NB4 (cell line): ENCODE data around the gene USB1.

Experiments used
- POLR2A ChIP-seq: IDR thresholded peaks from 2 replicates; pipeline ENCODE4 v1.6.1; 2011; ENCODE audit warnings: mild to moderate bottlenecking; ENCODE audit not compliant: insufficient read length; ENCODE audit errors: extremely low read depth
- TF ChIP-seq, protein P1 (sequence below): IDR thresholded peaks from one replicate; pipeline ENCODE4 v1.5.1; 2012; ENCODE audit warnings: low read depth, low read length
- TF ChIP-seq, protein P2 (sequence below): IDR thresholded peaks from 2 replicates; pipeline ENCODE4 v1.6.1; 2011; ENCODE audit warnings: low read depth, low read length

DNA sequence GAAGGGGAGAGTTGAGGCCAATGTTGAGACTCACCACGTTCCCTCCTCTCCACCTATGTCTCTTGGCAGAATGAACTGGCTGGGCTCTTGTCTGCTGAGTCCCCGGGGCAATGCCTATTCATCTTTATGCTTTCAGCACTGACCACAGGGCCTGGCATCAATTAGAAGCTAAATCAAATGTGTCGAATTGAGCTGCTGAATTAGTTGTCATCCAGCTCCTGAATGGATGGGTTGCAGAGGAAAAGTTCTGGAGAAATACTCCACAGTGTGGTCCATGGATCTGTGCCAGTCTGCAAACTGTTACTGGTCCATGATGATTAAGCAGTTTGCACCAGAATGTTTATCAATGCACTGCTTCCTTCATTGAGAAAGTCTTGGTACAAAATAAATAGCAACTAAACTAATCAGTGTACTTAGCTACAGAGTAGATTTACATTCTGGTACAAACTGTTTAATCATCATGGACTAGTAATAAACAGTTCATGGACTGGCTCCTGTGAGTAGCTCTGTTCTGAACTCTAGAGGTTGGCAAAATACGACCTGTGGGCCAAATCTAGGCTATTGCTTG, 34.9 kb upstream of the USB1 start:
- TF ChIP-seq, protein P1, sequence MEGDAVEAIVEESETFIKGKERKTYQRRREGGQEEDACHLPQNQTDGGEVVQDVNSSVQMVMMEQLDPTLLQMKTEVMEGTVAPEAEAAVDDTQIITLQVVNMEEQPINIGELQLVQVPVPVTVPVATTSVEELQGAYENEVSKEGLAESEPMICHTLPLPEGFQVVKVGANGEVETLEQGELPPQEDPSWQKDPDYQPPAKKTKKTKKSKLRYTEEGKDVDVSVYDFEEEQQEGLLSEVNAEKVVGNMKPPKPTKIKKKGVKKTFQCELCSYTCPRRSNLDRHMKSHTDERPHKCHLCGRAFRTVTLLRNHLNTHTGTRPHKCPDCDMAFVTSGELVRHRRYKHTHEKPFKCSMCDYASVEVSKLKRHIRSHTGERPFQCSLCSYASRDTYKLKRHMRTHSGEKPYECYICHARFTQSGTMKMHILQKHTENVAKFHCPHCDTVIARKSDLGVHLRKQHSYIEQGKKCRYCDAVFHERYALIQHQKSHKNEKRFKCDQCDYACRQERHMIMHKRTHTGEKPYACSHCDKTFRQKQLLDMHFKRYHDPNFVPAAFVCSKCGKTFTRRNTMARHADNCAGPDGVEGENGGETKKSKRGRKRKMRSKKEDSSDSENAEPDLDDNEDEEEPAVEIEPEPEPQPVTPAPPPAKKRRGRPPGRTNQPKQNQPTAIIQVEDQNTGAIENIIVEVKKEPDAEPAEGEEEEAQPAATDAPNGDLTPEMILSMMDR = no peak
- TF ChIP-seq, protein P2, sequence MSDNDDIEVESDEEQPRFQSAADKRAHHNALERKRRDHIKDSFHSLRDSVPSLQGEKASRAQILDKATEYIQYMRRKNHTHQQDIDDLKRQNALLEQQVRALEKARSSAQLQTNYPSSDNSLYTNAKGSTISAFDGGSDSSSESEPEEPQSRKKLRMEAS = no peak
- TF ChIP-seq POLR2A = no peak
